ENCODE results near the gene ADAMTS20.

The ADAMTS20 gene

DNA sequence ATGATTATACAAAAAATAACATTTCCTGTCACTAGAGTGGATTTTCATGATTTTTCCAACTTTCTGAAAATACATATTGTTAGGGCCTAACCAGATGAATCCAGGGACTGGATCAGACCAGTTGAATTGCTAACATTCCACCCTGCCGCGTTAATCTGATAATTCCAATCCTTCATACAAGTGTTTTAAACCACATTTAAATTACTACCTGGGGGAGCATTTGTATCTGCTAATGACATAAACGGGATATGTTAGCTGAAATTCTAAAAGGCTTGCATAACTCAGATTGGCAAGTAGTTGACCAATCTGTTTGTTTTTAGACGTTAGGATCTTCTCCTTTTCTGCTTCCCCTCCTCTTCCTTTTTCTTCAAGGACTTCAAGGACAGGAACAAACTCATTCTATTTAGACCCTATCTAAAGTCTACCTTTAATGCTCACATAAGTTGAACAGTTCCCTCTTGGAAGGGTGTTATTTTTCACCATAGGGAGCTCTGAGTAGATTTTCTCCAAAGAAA, 239.0 kb downstream of the ADAMTS20 start:
- peak; percentile 2 for DNase-seq

DNA sequence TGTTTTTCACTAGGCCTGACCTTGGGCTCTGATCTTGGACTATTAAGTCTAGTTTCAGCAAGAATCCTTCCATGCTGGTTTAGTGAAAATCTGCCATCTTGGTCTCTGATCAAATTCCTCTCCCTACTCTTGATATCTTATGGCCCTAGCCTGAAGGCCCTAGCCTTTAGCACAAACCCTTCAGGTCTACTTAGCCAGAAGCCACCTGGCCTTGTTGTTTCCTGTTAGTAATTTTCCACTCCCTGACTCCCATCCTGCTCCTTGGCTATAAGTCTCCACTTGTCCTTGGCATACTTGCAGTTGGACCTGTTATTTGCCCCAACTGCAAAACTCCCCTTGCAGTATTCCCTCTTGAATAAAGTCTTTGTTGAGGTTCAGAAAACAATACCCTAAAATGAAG, 241.4 kb downstream of the ADAMTS20 start:
- no peak for DNase-seq

DNA sequence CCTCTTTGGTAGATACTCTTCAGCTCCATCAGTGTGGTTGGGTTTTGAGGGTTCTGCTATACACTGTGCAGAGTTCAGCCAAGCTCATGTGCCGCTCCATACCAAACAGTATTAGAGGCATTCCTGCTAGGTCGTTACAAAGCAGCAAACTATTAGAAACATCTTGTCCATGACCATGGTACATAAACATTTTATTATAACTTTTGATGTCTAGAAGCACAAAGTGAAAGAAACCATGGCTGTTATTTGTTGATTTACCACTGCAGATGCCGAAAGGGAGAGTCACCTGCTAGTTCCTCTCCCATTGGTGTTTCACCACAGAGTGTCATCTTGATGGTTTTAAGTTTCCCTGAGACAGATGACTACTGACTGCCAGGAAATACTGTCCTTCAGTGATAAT, 242.0 kb downstream of the ADAMTS20 start:
- no peak for DNase-seq

DNA sequence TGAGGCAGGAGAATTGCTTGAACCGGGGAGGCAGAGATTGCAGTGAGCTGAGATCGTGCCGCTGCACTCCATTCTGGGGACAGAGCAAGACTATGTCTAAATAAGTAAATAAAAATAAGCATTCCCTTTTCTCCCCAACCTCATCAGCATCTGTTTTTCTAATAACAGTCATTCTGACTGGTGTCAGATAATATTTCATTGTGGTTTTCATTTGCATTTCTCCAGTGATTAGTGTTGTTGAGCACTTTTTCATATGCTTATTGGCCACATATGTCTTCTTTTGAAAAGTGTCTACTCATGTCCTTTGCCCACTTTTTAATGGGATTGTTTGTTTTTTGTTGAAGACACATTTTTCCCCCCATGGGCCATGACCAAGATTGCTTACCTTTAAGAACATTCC, 243.2 kb downstream of the ADAMTS20 start:
- DNase-seq: no peak

- DNase-seq: no peak
These were observed 244.9 kb downstream of the ADAMTS20 start for GRCh38 chr12:43307126-43307525.

GRCh38 chr12:43306066-43306465, 245.9 kb downstream of the ADAMTS20 start:
- DNase-seq: peak; percentile 9

DNA sequence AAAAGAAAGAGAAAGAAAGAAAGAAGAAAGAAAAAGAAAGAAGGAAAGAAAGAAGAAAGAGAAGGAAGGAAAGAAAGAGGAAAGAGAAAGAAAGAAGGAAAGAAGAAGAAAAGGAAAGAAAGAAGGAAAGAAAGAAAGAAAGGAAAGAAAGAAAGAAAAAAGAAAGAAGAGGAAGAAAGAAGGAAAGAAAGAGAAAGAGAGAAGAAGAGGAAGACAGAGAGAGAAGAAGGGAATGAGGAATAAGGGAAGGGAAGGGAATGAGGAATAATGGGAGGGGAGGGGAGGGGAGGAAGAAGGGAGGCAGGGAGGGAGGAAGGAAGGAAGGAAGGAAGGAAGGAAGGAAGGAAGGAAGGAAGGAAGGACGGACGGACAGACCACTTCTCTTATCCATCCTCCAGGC, 246.9 kb downstream of the ADAMTS20 start:
- no peak for DNase-seq

All from suppressor macrophage treated with lipopolysaccharide for 4 hours (primary cell).